DMS53 treated with DMSO at 0.1 percent for 48 hours (cell line): ENCODE measurements around the gene KLRK1.
"Not testable (repeated sequence)": the region's sequence is repeated elsewhere in the genome, so short reads cannot be mapped to it uniquely, and the experiment has no call there.

Source experiments
- DNase-seq: peaks from one replicate; lab custom pipeline; 2025; ENCODE audit not compliant: unreplicated experiment; lab: John Stamatoyannopoulos, UW

The KLRK1 gene

DNA sequence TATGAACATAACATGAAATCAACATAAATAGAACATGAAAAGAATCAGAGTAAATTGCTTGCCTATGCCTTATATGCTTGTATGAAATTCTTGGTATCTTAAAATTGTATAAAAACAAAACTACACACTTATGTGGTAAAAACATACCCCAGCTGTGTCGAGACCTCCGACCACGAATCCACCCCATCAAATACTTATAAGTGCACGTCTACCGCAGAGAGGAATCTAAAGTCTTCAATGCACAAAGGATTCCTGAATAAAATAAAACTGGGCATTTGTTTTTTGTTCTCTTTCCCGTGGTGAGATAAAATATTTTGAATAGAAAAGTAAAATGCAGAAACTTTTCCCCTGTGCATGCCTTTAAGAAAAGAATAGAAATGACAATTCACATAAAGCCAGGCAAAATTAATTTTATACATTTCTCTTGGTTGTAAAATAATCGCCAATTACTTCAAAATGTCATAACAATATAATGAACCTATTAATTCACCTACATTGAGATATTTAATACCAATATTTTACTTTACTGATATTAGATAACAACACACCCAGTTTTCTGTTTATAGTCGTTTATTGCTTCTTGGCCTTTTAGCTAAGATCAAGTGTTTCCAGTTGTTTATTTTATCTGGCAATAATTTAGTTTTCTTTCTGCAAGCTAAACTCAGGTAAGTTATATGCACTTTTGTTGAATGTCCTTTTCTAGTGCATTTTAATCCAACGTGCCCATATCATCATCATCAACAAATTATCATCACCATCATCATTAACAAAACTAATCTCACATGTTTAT is 1.0 kb downstream of the KLRK1 start:
- DNase-seq, result no peak

DNA sequence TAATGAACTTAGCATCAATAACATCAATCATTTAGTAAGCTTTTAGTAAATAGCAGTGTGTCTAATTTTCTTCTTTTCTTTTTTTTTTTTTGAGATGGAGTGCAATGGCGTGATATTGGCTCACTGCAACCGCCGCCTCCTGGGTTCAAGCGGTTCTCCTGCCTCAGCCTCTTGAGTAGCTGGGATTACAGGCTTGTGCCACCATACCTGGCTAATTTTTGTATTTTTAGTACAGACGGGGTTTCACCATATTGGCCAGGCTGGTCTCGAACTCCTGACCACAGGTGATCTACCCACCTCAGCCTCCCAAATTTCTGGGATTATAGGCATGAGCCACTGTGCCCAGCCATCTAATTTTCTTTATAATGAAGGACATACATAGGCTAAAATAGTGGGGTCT is 2.3 kb downstream of the KLRK1 start:
- DNase-seq, result not testable (repeated sequence)

DNA sequence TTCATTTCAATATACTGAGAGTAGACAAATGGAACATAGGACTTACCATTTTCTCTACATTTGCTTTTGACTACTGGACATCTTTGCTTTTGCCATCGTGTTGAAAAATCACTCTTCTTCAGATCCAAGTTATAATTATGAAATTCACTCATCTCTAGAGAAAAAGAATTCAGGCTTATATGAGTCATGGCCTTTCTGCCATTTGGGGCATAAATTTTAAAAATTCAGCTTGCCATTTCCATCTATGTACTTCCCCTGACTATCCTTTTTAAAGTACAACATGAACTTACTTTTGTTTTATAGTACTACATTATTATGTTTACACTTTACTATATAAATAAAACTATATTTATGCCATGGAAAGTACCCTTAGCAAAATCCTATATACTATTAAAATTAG is 3.0 kb downstream of the KLRK1 start:
- no peak for DNase-seq

DNA sequence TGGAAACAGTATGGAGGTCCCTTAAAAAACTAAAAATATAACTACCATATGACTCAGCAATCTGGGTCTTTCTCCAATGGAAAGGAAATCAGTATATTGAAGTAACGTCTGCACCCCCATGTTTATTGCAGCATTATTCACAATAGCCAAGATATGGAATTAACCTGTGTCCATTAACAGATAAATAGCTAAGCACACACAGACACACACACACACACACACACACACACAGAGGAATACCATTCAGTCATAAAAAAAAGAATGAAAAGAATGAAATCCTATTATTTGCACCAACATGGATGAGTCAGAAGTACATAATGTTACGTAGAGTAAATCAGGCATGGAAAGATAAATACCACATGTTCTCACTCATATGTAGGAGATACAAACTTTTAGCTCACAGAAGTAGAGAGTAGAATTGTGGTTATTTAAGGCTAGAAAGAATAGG is 4.7 kb downstream of the KLRK1 start:
- DNase-seq, result peak; percentile 99

DNA sequence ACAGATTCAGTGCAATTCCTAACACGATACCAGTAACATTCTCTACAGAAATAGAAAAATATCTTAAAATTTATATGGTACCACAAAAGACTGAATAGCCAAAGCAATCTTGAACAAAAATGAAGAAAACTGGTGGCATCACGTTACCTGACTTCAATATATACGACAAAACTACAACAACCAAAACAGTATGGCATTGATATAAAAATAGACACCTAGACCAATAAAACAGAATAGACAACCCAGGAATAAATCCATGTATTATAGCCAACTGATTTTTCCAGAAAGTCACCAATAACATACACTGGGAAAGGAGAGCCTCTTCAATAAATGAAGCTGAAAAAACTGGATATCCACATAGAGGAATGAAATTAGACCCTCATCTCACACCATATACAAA is 5.7 kb downstream of the KLRK1 start:
- DNase-seq, result no peak

DNA sequence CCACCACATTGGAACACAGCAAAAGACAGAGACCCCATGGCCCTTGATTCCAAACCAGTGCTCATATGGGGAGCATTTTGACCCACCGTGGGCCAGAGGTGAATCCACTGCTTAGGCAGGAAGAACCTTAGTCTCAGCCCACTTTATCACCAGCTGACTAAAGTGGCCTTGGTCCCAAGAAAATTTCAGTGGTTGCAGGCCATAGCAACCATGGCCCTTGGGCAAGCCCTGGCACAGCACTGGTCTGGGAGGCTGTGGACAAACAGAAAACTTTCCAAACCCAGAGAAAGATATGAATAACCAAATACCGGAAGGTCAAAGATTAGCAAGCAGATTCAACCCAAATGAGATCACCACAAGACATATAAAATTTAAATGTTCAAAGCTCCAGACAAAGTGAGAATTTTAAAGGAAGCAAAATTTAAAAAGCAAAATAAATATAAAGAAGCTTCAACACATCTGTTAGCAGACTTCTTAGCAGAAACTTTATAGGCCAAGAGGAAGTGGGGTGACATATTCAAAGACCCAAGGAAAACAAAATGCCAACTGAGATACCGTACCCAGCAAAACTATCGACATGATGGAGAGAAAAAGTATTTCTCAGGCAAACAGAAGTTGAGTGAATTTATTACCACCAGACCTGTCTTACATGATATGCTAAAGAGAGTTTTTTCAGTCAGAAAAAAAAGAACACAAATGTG is 7.8 kb downstream of the KLRK1 start:
- DNase-seq, result no peak

DNA sequence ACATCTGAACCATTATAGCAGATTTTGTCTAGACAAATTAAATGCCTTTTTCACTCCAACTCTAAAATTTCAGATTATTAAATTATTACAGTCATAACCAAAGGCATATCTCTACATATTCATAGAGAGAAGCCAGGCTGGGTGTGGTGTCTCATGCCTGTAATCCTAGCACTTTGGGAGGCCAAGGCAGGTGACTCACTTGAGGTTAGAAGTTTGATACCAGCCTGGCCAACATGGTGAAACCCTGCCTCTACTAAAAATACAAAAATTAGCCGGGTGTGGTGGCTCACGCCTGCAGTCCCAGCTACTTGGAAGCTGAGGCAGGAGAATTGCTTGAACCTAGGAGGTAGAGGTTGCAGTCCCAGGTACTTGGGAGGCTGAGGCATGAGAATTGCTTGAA is 11.1 kb downstream of the KLRK1 start:
- DNase-seq, result not testable (repeated sequence)

DNA sequence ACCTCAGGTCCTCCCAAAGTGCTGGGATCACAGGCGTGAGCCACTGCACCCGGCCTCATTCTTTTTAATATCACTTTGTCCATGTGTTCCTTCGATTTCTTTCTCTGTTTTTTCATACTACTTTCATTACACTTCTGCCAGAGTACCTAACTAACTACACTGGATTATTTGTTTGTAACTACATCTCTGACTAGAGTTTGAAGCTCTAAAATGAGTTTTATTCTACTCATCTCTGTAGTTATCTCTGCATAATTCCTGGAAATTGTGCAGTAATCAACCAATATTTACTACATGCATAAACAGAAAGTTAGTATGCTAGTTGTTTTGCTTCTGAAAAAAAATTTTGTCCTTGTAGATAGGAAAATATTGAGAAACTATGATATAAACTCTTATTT is 15.2 kb downstream of the KLRK1 start:
- no peak for DNase-seq

DNA sequence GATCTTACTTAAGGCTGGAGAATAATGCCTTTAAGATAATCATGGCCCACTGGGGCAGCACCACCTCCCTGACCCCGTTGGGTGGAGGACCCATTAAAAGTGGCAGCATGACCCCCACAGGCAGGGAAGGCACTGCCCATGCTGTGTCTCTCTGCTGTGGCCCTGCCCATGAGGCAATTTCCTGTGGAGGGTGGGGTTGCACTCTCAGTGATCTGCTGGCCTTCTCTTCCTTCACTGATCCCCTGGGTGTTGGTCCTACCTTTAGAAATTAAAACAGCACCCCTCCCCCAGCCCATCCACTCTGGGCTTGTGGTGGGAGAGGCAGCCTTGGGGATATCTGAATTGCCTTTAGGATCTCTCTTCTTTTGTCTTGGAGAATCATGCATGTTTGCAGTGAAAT is 17.3 kb downstream of the KLRK1 start:
- DNase-seq, result no peak

DNA sequence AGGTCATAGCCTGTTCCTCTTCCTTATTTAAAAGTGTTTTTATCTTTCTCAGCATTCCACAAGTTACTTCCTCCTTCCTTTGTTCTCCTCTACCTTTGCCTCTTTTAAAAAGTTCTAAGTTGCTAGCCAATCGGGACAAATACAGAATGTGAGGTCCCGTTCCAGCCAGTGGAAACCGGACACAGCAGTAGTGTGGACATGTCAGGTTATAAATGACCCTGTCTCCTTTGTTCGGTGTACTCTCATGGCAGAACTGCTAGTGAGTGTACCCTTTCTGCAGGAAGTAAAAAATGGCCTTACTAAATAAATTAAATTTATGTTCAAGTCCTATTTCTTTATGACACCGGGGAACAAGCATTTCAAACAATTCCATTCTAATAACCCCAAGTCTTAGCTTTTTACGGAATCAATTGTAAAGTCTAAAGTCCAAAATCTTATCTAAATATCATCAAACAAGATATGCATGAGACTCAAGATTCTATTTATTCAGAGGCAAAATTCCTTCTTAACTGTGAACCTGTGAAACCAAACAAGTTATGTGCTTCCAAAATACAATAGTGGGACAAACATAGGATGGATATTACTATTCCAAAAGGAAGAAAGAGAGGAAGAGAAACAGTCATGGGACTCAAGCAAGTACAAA is 17.8 kb downstream of the KLRK1 start:
- DNase-seq, result not testable (repeated sequence)

DNA sequence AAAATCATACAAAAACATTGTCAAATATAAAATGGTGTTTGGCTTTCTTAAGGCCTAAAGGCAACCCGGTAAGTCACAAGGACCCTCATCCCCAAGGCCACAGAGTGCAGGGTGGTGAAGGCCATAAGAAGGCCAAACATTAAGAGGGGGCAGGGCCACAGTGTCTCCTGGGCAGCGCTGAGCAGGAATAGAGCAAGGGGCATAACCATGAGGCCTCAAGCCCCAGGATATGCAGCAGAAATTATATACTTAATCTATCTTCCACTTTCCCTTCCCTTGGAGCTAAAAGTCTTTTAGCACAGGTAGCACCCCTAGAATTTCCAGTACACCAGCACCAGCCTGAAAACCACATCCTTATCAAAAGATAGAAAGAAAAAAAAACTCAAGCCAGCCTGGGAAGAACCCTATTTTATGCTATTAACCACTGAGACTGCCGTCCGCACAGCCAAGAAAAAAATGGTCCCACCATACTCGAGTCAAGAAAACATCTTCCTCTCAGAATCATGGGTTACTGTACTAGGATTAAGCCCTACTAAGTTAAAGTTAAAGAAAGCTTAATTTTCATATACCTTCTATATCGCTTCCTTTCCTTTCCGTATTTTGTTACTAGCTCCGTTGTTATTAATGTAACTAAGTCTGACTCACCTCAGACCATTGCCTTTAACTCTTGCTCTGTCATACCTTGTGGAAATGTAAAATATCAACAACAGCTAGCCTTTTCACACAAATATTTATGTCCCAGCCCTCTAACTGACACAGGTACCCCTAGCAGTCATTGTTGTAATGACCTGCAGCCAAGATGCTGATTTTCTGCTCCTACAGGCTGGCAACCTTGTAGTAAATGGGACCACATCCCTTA is 20.1 kb downstream of the KLRK1 start:
- no peak for DNase-seq

DNA sequence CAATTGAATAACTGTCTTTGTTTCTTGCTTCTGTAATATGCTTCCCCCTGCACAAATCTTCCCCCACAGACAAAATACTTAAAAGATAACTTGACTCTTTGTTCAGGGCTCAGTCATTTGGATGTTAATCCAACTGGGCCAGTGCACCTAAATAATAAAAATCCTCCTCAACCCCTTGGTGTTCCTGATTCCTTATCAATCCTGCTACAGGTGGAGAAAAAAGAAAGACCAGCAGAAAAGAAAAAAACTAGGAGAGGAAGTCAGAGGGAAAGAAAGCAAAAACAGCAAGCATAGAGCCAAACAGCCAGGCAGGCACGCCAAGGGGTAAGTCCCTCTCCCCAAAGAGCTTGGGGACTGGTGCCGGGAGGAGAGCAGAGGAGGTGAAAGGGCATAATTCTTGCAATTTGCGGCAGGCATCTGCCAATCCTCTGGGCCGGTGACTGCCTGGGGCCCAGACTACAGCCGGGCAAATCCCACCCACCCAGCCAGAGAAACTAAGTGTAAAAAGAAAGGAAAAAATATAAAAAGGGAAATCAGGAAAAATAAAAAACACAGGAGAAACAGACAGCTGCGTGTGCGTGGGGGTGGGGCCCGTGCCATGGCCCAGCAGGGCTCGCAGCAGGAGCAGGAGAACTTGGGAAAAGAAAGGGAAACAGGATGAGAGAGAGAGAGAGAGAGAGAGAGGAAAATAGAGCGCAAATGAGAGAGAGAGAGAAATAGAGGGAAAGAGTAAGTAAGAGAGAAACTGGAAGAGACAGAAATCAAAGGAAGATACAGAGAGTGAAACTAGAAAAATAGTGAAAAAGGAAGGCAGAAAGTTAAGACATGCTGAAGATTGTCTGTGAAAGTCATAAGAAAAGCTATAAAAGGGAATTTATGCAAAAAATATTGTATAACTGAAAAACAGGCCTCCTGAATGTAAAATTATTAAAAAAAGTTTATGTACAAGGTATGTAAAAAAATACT is 21.4 kb downstream of the KLRK1 start:
- no peak for DNase-seq

DNA sequence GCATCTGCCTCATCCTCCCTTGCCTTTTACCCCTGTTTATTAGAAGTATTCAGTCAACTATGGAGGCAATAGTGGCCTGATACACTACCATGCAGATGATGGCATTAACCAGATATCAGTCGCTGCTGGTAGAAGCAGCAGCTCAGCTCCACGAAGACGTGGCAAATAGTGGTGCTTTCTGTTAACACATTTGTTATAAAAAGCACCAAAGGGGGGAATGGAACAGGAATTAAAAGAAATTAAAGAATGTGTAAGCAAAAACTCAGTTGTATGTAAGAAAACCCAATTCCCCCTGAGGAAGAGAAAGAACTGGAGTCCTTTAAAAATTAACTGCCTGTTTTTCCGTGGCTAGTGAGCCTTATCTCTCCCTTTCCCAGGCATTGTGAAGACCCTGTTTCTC is 22.1 kb downstream of the KLRK1 start:
- not testable (repeated sequence) for DNase-seq

DNA sequence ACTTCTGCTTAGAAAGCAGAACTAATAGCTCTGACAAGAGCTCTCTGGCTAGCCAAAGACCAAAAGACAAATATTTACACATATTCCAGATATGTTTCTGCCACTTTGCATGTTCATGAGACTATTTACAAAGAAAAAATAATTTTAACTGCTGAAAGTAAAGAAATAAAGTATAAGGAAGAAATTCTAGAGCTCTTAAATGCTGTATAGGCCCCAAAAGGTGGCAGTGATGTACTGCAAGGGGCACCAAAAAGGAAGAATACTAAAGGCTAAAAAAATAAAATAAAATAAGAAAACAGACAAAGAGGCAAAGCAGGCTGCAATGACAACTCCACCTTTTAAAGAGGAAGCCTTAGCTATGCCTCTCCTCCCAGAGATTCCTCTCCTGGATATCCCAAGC is 23.0 kb downstream of the KLRK1 start:
- peak; percentile 89 for DNase-seq

DNA sequence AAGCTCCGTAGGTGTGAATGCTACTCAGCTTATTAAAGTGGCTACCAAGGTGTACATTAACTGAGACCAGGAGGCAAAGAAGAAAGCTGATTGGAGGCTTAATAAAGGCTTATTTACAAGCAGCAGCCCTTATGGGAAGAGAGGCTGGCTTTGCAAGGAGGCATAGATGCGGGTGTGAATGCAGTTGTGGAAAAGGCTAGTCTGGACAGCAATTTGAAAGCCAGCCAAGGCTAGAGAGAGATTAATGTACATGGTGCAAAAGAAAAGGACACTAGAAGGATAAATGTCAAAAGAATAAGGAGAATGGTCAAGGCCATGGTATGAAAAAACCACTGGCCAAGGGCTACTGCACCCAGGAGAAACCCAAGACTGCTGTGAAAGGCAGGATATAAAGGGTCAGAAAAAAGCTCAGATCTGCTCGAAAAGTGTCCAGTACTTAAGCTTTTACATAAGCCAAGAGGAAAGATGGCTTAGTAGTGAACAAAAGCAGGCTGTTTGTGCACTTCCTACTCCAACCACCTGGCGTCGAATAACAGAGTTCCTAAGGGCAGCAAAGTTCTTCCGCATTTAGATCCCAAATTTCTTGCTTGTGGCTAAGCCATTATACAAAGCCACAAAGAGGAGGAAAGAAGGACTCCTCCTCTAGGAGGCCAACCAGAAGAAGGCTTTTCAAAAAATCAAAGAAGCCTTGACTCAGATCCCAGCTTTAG is 24.0 kb downstream of the KLRK1 start:
- DNase-seq, result peak; percentile 89

DNA sequence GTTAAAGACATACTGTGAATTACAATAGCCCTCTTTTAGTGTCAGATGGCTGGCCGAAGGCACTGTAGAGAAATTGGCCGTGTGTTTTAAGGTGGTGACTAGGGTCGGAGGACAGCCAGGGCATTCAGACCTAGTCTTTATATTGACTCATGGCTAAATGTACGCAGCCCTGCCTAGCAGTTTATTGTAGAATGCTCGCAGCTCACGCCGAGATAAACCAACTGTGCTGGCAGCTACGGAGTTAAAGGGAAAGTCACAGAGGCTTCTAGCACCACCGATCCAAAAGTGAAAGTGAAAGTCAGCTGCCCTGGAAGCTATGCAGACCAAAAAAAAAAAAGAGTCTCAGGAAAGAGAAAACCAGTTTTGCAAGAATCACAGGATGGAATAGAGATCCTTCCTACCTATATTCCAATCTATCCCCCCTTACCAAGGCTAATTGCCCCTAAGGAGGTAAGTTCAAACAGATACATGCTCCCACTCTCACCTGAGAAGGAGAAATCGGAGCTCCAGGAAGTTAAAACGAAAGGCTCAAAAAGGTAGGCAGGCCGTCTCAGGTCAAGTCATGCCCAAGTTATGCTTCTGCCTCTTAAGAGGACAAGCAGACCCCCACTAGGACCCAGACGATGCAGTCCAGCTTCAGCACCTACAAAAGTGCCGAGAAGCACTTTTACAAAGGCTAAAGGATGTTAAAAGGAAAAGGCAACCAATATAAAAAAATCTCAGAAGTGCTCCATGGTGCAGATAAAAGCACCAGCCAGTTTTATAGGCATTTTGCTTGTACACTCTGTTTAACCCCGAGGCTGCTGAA is 24.8 kb downstream of the KLRK1 start:
- peak; percentile 100 for DNase-seq

DNA sequence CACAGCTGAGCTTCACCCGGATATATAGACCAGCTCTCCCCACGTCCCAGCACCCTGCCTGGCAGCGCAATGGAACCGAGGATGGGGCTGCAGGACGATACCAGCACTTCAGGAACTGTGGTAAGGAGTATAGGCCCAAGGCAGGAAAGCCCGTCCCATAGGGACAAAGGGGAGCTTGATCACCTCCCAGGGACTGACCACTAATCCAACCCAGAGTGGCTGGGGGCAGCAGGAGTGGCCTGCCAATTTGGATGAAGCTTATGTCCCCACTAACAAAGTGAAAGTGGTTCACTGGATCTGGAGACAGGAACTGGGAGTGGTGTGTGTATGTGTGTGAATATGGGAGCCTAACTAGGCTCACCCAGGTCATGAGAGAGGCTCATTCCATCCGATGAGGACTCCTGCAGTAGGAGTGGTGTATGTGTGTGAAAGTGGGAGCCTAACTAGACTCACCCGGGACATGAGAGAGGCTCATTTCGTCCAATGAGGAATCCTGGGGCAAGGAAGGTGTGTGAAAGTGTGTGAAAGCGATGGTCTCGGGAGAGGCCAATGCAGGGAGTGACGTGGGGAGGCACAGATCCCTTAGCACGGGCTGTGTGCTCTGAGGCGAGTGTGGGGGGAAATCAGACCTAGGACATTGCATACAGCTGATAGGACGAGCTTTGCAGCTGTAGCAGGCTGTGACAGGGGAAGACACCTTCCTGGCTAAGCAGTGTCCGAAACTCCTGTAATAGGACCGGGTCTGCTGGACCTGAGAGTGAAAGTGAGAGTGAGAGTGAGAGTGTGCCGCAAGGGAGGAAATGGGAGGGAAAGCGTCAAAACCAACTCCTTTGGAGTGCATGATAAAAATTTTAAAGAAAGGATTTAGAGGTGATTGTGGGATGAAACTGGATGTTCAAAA is 25.7 kb downstream of the KLRK1 start:
- peak; percentile 97 for DNase-seq

DNA sequence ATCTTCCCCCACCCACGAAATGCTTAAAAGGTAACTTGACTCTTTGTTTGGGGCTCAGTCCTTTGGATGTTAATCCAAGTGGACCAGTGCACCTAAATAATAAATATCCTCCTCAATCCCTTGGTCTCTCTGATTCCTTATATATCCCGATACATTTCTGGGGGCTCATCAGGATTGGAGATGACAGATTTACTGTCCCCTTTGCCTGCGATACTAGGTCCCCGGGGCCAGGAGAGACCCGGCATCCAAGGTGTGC is 26.3 kb downstream of the KLRK1 start:
- no peak for DNase-seq
